Measurements from ENCODE around the gene VSTM2B. TPM values are rescaled to one million over a fixed set of nuclear protein-coding genes. Genes with fewer than 3 reads are reported as not detected.

VSTM2B gene
- polyA plus RNA-seq, 1 experiment, result not detected

DNA sequence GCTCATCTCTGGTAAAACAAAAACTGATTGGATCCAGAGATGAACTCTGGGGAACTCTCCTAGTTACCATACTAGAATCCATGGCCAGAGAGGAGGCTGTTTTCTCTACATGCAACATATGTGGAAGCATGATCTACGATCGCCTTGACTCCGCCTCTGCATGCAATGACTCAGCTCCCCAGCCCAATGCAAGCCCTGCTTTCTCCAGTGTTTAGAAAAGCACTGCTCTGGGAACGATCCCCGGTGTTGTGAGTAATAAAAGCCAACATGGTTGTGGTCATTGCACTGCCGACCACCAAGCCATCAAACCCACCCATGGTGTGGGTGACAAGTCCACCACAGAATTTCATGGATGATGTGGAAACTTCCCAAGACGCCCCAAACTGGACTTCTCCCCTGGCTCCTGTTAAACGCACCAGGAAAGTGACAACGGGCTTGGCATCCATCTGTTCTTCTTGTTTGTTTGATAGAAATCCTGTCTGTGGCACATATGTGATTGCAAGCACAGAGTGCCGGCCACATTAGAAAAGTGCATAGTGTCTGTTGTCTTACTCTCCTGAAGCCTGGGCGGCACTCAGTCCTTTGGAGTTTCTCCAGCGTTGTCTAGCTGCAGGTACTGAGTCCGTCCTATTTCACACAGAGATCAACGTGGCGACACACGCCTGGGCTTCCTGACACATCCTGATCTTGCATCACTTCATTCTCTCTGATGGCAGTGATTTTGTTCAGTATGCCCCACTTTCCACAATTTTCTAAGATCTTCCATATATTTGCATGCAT is 36.4 kb upstream of the VSTM2B start:
- Histone ChIP-seq H3K4me3 (ENCODE audit: low read depth, low read length) (no peak overlapping the region), H3K27ac (ENCODE audit: low read depth, low read length) (no peak overlapping the region), H3K27me3 (ENCODE audit: control insufficient read depth, insufficient read depth, low read length) (no peaks in the 10 kb centered on the region), H3K9me3 (ENCODE audit: control insufficient read depth, insufficient read depth, low read length) (peaks cover 13% of the 10 kb centered on the region)
- ChIA-PET POLR2A (no interaction called here), CTCF (no interaction called here)
- DNase-seq (ENCODE audit: low read depth, low spot score), result no peak
- TF ChIP-seq CTCF (IDR thresholded peaks at IDR 0.05; ENCODE audit: low read depth, low read length), result no peak

GRCh38 chr19:29491491-29491890 is 34.3 kb upstream of the VSTM2B start:
- H3K9me3 ChIP-seq (ENCODE audit: control insufficient read depth, insufficient read depth, low read length), result peaks cover 17% of the 10 kb centered on the region
- no peaks in the 10 kb centered on the region for H3K27me3 ChIP-seq (ENCODE audit: control insufficient read depth, insufficient read depth, low read length)
- ChIA-PET CTCF (no interaction called here), POLR2A (no interaction called here)
- no peak for TF ChIP-seq CTCF (IDR thresholded peaks at IDR 0.05; ENCODE audit: low read depth, low read length)
- no peak for DNase-seq (ENCODE audit: low read depth, low spot score)
- H3K4me3 ChIP-seq (ENCODE audit: low read depth, low read length), result no peak overlapping the region
- no peak overlapping the region for H3K27ac ChIP-seq (ENCODE audit: low read depth, low read length)

- Histone ChIP-seq H3K9me3 (ENCODE audit: control insufficient read depth, insufficient read depth, low read length) (peaks cover 17% of the 10 kb centered on the region), H3K27me3 (ENCODE audit: control insufficient read depth, insufficient read depth, low read length) (no peaks in the 10 kb centered on the region), H3K27ac (ENCODE audit: low read depth, low read length) (no peak overlapping the region), H3K4me3 (ENCODE audit: low read depth, low read length) (no peak overlapping the region)
- TF ChIP-seq CTCF (IDR thresholded peaks at IDR 0.05; ENCODE audit: low read depth, low read length), result no peak
- CTCF ChIA-PET, result no interaction called here
- POLR2A ChIA-PET, result no interaction called here
- DNase-seq (ENCODE audit: low read depth, low spot score), result no peak
Measured at GRCh38 chr19:29491995-29492577, 33.7 kb upstream of the VSTM2B start.

DNA sequence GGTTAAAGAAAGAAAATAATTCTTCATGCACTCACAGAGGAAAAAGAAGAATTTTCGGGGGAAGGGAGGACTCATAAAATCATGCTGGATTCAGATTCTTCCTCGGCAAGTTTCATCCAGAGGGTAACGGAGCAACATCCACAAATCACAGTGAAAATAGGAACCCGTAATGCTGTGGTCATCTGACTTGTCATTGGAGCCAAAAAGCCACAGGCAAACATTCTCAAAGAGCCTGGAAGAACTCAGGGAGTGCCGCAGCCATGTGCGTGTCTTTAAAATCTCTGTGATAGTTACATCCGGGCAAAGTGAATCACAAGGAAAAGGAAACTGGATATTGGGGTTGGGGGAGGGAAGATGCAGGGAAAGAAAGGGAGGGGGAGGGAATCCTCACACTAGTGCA is 33.0 kb upstream of the VSTM2B start:
- no peak overlapping the region for H3K27ac ChIP-seq (ENCODE audit: low read depth, low read length)
- no peaks in the 10 kb centered on the region for H3K27me3 ChIP-seq (ENCODE audit: control insufficient read depth, insufficient read depth, low read length)
- TF ChIP-seq CTCF (IDR thresholded peaks at IDR 0.05; ENCODE audit: low read depth, low read length), result no peak
- no peak overlapping the region for H3K4me3 ChIP-seq (ENCODE audit: low read depth, low read length)
- CTCF ChIA-PET, result no interaction called here
- peaks cover 21% of the 10 kb centered on the region for H3K9me3 ChIP-seq (ENCODE audit: control insufficient read depth, insufficient read depth, low read length)
- POLR2A ChIA-PET, result no interaction called here
- no peak for DNase-seq (ENCODE audit: low read depth, low spot score)

DNA sequence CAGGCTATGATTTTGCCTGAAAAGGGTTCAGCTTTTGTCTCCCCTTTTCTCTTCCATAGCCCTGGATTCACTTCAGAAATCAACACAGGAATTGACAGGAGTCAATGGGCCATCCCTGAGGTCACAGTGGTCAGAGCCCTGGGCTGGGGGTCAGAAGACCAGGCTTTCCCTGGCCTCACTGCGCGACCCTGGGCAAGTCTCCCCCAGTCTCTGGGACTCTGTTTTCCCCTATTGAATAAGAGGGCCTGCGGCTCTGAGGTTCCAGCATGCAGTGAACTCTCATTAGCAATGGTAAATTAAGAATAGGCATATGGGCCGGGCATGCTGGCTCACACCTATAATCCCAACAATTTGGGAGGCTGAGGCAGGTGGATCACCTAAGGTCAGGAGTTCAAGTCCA is 30.7 kb upstream of the VSTM2B start:
- Histone ChIP-seq H3K27me3 (ENCODE audit: control insufficient read depth, insufficient read depth, low read length) (no peaks in the 10 kb centered on the region), H3K27ac (ENCODE audit: low read depth, low read length) (no peak overlapping the region), H3K9me3 (ENCODE audit: control insufficient read depth, insufficient read depth, low read length) (peaks cover 29% of the 10 kb centered on the region), H3K4me3 (ENCODE audit: low read depth, low read length) (no peak overlapping the region)
- POLR2A ChIA-PET, result no interaction called here
- CTCF ChIA-PET, result no interaction called here
- DNase-seq (ENCODE audit: low read depth, low spot score), result no peak
- TF ChIP-seq CTCF (IDR thresholded peaks at IDR 0.05; ENCODE audit: low read depth, low read length), result no peak

Measured in AG04450 (cell line).